CD4-positive, CD25-positive, alpha-beta regulatory T cell (primary cell): Measurements from ENCODE around the gene SCAPER. TPM values are rescaled to one million over a fixed set of nuclear protein-coding genes. Genes with fewer than 3 reads are reported as not detected.

Experiments used
- ATAC-seq, 2 donors: fragments of 150-1000 bp; cut with Tn5 transposase; one replicate each; pipeline ENCODE4 v1.10.0; 2021; ENCODE audit warnings: low read depth in 2 of 2, moderate number of reproducible peaks in 2 of 2, moderate library complexity in 1 of 2
- DNase-seq, 3 donors: peaks; one replicate each; pipeline versions ENCODE4 v3.0.0 to v3.0.0-alpha.2; 2012 to 2022; ENCODE audit warnings: mixed read lengths in 1 of 3
- H3K27ac ChIP-seq: one replicate; pipeline ENCODE4 v1.7.0; 2013; ENCODE audit warnings: mild to moderate bottlenecking, low read length; ENCODE audit not compliant: insufficient read depth, poor library complexity, severe bottlenecking
- H3K27me3 ChIP-seq: one replicate; pipeline ENCODE4 v1.7.0; 2013; ENCODE audit warnings: low read length; ENCODE audit not compliant: control insufficient read depth, insufficient read depth
- H3K36me3 ChIP-seq: one replicate; pipeline ENCODE4 v1.7.0; 2013; ENCODE audit warnings: mild to moderate bottlenecking, low read length, moderate library complexity; ENCODE audit not compliant: control insufficient read depth, insufficient read depth
- H3K4me1 ChIP-seq: 2 replicates; pipeline ENCODE4 v1.7.0; 2013; ENCODE audit warnings: mild to moderate bottlenecking, low read length; ENCODE audit not compliant: insufficient read depth, control insufficient read depth, poor library complexity, severe bottlenecking
- H3K4me3 ChIP-seq: one replicate; pipeline ENCODE4 v1.7.0; 2013; ENCODE audit warnings: low read depth, mild to moderate bottlenecking, low read length, moderate library complexity
- H3K9me3 ChIP-seq, 2 experiments: 1 replicate in 1 of 2; 2 replicates in 1 of 2; pipeline ENCODE4 v1.7.0; 2013; ENCODE audit warnings: low read length in 2 of 2, mild to moderate bottlenecking in 1 of 2, moderate library complexity in 1 of 2; ENCODE audit not compliant: control insufficient read depth in 2 of 2
- H3K27ac Mint-ChIP-seq, 3 donors: one replicate each; pipeline ENCODE4 v1.8.0; 2020 to 2022; ENCODE audit warnings: mild to moderate bottlenecking in 3 of 3, mixed read lengths in 3 of 3, moderate library complexity in 2 of 3
- H3K27me3 Mint-ChIP-seq: one replicate; pipeline ENCODE4 v1.8.0; 2022; ENCODE audit warnings: mild to moderate bottlenecking, mixed read lengths
- H3K36me3 Mint-ChIP-seq: one replicate; pipeline ENCODE4 v1.8.0; 2020; ENCODE audit warnings: mixed read lengths
- H3K4me1 Mint-ChIP-seq, 4 donors: one replicate each; pipeline ENCODE4 v1.8.0; 2020 to 2022; ENCODE audit warnings: mixed read lengths in 4 of 4, mild to moderate bottlenecking in 1 of 4
- H3K4me3 Mint-ChIP-seq, 4 donors: one replicate each; pipeline ENCODE4 v1.8.0; 2020 to 2022; ENCODE audit warnings: mild to moderate bottlenecking in 4 of 4, mixed read lengths in 4 of 4, moderate library complexity in 3 of 4
- H3K9me3 Mint-ChIP-seq, 7 donors: one replicate each; pipeline ENCODE4 v1.8.0; 2020 to 2022; ENCODE audit warnings: mixed read lengths in 7 of 7, mild to moderate bottlenecking in 3 of 7, moderate library complexity in 2 of 7
- polyA plus RNA-seq, 4 donors: library from polyadenylated mRNA; unstranded; fragments of 300-500 nt; fragmentation: Illumina TruSeq; gene quantifications; one replicate each; pipeline ENCODE4 v1.2.3, GENCODE V29; 2021
- total RNA-seq: library from RNA; stranded (reverse); gene quantifications from one replicate; pipeline ENCODE4 v1.2.3, GENCODE V29; 2022

The SCAPER gene
- total and polyA plus RNA-seq, 5 donors from 2014 or later, result 13.2 to 38.1 (median 14.5) TPM

GRCh38 chr15:76337059-76337695 lies 568.0 kb downstream of the SCAPER start:
- peaks cover 0 to 5% (median 0%) of the 10 kb centered on the region in 7 donors for H3K9me3 Mint-ChIP-seq
- peaks cover 94% of the 10 kb centered on the region for H3K27me3 Mint-ChIP-seq
- H3K36me3 Mint-ChIP-seq, result no peaks in the 10 kb centered on the region
- H3K27ac ChIP-seq, result no peak overlapping the region
- H3K36me3 ChIP-seq, result no peaks in the 10 kb centered on the region
- H3K27me3 ChIP-seq, result peaks cover 35% of the 10 kb centered on the region
- peaks cover 8 to 65% (median 42%) of the 10 kb centered on the region in 4 donors for H3K4me1 Mint-ChIP-seq
- H3K4me3 ChIP-seq, result peak overlapping the region; percentile 71
- ATAC-seq, result no peak
- no peaks in the 10 kb centered on the region for H3K9me3 ChIP-seq
- DNase-seq, result peak in 2 of 3 donors; percentile 21 to 38
- H3K27ac Mint-ChIP-seq, result no peak overlapping the region
- H3K4me1 ChIP-seq, result peaks cover 70% of the 10 kb centered on the region
- H3K4me3 Mint-ChIP-seq, result peak overlapping the region; percentile 72 to 96 (median 82)

DNA sequence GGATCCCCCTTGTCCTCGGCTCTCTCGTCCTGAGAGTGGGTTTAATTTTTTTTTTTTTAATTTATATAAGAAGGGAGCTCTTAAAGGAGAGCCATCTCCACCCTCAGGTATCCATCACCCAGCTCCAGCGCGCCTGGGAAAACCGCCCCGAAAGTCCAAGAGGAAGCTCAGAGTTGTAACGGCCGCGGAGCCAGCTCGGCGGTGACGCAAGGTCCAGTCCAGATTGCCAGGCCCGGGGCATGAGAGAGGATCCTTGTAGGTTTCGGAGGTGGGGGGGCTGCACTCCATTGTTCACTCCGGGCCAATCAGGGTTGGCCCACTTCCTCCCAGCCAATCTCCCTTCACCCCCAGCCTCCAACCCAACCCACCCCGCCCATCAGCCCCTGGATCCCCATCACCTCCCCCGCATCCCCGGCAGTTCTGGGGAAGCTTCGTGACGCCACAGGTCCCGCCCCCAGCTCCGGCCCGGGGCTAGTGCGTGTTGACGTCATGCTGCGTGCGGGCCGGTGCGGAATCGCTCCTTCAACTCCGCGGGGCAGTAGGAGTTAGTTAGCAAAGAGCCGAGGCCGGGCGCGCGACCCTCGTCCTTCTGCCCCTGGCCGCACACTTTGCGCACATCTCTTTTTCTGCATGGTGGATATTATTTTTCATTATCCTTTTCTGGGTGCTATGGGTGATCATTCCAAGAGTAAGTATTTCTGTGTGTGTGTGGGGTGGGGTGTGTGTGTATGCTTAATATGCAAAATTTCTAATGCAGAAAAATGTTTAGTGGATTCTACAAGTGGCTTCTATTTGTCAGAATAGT lies 568.7 kb downstream of the SCAPER start, which contains the start of gene ISL2:
ISL2 (plus strand) TSS at position 520 of the 805 bp plus-strand sequence; CDS start at position 631, 111 bp downstream.
- peaks cover 0 to 4% (median 0%) of the 10 kb centered on the region in 7 donors for H3K9me3 Mint-ChIP-seq
- no peak within 1 kb of the TSS for H3K27ac ChIP-seq

DNA sequence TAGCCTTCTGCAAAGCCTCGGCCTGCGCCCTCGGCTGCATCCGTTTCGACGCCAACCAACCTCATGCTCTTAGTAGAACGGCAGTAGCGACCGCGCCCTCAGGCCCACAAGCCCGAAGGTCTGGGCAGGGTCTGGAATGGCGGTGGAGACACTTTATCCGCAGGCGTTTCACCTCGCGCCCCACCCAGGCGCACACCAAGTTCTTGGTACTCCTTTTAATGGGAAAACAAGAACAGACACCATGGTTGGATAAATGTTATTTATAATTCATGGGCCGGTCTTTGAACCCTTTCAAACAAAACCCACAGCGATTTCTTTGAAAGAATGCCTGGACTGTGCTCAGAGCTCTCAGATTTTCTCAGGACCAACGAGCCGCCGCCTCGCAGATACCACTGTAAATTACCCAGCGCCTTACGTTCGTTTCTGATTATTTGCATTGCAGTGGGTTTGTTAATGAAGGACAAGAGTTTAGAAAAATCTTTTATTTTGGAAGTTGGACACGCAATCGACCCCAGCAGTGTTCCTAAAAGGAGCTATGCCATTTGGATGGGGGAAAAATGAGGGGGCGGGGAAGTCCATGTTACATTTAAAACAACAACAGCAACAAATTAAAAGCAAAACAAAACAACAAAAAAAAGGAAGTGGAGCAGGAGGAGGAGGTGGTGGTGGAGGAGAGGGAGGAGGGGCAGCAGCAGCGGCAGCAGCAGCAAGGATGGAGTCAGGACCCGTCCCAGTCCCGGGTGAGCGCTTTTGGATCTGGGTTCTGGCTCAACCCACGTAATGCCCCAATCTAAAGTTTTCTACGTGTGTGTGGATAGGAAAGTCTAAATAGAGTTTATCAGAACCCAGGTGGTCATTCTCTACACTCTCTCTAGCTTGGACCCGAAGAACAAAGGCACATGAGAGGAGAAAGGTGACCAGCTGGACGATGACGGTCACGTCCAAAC lies 569.6 kb downstream of the SCAPER start:
- H3K9me3 ChIP-seq, result no peaks in the 10 kb centered on the region
- peaks cover 8 to 51% (median 36%) of the 10 kb centered on the region in 4 donors for H3K4me1 Mint-ChIP-seq
- ATAC-seq, result no peak

More for the DNA sequence above, 568.7 kb downstream of the SCAPER start, which contains the start of gene ISL2:
- peaks cover 62% of the 10 kb centered on the region for H3K4me1 ChIP-seq
- ATAC-seq, result no peak
- H3K27me3 ChIP-seq, result peaks cover 33% of the 10 kb centered on the region
- H3K4me3 ChIP-seq, result peak within 1 kb of the TSS; percentile 71
- Mint-ChIP-seq H3K4me1 (peaks cover 8 to 58% (median 37%) of the 10 kb centered on the region in 4 donors), H3K27ac (peak within 1 kb of the TSS in 1 of 3 donors; percentile 40), H3K4me3 (peak within 1 kb of the TSS; percentile 72 to 96 (median 82)), H3K36me3 (no peaks in the 10 kb centered on the region), H3K27me3 (peaks cover 90% of the 10 kb centered on the region)
- H3K9me3 ChIP-seq, result no peaks in the 10 kb centered on the region
- DNase-seq, result peak; percentile 16 to 82 (median 35)
- H3K36me3 ChIP-seq, result no peaks in the 10 kb centered on the region

DNA sequence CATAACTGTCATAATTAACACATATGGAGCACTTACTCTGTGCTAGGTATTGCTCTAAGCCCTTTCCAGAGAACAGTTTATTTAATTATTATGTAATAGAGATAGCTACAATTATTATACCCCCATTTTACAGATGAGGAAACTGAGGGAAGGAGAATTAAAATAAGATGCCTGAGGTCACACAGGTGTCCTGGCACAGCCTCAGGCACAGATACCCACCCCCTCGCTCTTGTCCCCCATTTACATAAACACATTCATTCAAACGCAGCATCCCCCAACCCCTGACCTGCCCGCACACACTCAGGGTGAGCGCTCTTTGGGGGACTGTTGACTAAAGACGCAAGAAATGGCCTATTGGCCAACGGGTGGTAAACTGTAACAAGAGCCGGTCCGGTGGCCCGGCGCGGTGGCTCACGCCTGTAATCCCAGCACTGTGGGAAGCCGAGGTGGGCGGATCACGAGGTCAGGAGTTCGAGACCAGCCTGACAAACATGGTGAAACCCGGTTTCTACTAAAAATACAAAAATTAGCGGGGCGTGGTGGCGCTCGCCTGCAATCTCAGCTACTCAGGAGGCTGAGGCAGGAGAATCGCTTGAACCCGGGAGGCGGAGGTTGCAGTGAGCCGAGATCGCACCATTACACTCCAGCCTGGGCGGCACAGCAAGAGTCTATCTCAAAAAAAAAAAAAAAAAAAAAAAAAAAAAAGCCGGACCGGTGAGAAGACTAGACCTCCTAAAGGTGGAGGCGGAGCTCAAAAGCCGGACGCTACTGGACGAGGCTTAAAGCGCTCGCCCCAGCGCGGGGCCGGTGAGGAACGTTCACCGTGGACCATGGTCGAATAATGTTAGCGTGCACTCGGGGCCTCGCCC lies 570.5 kb downstream of the SCAPER start:
- Histone ChIP-seq H3K27ac (no peak overlapping the region), H3K9me3 (no peaks in the 10 kb centered on the region), H3K27me3 (peaks cover 38% of the 10 kb centered on the region), H3K4me3 (no peak overlapping the region), H3K4me1 (peaks cover 45% of the 10 kb centered on the region), H3K36me3 (no peaks in the 10 kb centered on the region)
- ATAC-seq (no peak), DNase-seq (no peak)
- Mint-ChIP-seq H3K4me3 (peak overlapping the region; percentile 72 to 96 (median 82)), H3K4me1 (peaks cover 8 to 42% (median 32%) of the 10 kb centered on the region in 4 donors), H3K27me3 (peaks cover 90% of the 10 kb centered on the region), H3K27ac (peak overlapping the region in 1 of 3 donors; percentile 43), H3K9me3 (peaks cover 0 to 6% (median 0%) of the 10 kb centered on the region in 7 donors), H3K36me3 (no peaks in the 10 kb centered on the region)

More for the DNA sequence above, 569.6 kb downstream of the SCAPER start:
- Histone ChIP-seq H3K27me3 (peaks cover 33% of the 10 kb centered on the region), H3K4me1 (peaks cover 54% of the 10 kb centered on the region), H3K27ac (no peak overlapping the region), H3K4me3 (peak overlapping the region; percentile 58), H3K36me3 (no peaks in the 10 kb centered on the region)
- Mint-ChIP-seq H3K36me3 (no peaks in the 10 kb centered on the region), H3K27ac (no peak overlapping the region), H3K4me3 (peak overlapping the region; percentile 72 to 96 (median 82)), H3K27me3 (peaks cover 90% of the 10 kb centered on the region), H3K9me3 (peaks cover 0 to 4% (median 0%) of the 10 kb centered on the region in 7 donors)
- DNase-seq, result peak in 1 of 3 donors; percentile 60

DNA sequence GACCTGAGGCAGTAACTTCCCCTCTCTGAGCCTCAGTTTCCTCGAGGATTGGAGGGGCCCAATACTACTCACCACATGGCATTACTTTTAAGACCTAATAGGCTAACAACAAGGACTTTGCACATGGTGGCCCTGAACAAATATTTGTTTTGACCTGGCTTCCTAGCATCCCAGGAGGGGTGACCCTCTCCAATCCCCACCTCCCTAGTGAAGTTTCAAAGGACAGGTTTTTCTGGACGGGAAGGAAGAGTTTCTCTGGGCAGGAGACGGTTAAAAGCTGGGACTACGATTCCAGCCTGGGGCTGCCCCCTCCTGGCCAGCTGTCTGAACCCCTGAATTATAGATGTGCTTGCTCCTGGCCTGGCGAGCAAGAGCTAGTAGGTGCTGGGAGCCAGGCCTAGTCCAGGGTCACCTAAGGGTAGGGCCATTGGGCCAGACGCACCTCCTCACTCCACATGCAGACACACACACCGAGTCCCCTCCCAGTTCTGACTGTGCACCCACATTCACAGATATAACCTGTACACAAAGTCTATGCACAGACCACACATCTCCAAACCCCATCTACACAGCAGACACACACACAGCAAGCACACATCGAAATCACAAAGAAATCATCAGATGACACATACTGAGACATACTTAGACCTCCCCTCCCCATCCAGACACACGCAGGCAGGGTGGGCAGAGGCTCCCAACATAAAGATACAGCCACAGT lies 571.3 kb downstream of the SCAPER start:
- H3K27ac ChIP-seq, result no peak overlapping the region
- H3K36me3 Mint-ChIP-seq, result no peaks in the 10 kb centered on the region
- peaks cover 0 to 10% (median 0%) of the 10 kb centered on the region in 7 donors for H3K9me3 Mint-ChIP-seq
- peaks cover 36% of the 10 kb centered on the region for H3K27me3 ChIP-seq
- H3K4me3 ChIP-seq, result no peak overlapping the region
- ATAC-seq (no peak), DNase-seq (no peak)
- H3K36me3 ChIP-seq, result no peaks in the 10 kb centered on the region
- H3K27me3 Mint-ChIP-seq, result peaks cover 88% of the 10 kb centered on the region
- H3K4me1 Mint-ChIP-seq, result peaks cover 8 to 34% (median 28%) of the 10 kb centered on the region in 4 donors
- H3K9me3 ChIP-seq, result no peaks in the 10 kb centered on the region
- no peak overlapping the region for H3K27ac Mint-ChIP-seq
- H3K4me1 ChIP-seq, result peaks cover 39% of the 10 kb centered on the region
- H3K4me3 Mint-ChIP-seq, result peak overlapping the region in 2 of 4 donors; percentile 26 to 68

- Histone ChIP-seq H3K4me3 (no peak overlapping the region), H3K27me3 (peaks cover 31% of the 10 kb centered on the region), H3K36me3 (no peaks in the 10 kb centered on the region), H3K4me1 (peaks cover 34% of the 10 kb centered on the region), H3K9me3 (no peaks in the 10 kb centered on the region), H3K27ac (no peak overlapping the region)
- DNase-seq (no peak), ATAC-seq (no peak)
- Mint-ChIP-seq H3K27me3 (peaks cover 87% of the 10 kb centered on the region), H3K9me3 (peaks cover 0 to 10% (median 0%) of the 10 kb centered on the region in 7 donors), H3K27ac (no peak overlapping the region), H3K36me3 (no peaks in the 10 kb centered on the region), H3K4me3 (peak overlapping the region in 1 of 4 donors; percentile 26), H3K4me1 (peaks cover 8 to 28% (median 23%) of the 10 kb centered on the region in 4 donors)
These were observed 571.8 kb downstream of the SCAPER start for GRCh38 chr15:76333309-76333708.
